ENCODE measurements around the gene CCDC102A.

Gene CCDC102A

DNA sequence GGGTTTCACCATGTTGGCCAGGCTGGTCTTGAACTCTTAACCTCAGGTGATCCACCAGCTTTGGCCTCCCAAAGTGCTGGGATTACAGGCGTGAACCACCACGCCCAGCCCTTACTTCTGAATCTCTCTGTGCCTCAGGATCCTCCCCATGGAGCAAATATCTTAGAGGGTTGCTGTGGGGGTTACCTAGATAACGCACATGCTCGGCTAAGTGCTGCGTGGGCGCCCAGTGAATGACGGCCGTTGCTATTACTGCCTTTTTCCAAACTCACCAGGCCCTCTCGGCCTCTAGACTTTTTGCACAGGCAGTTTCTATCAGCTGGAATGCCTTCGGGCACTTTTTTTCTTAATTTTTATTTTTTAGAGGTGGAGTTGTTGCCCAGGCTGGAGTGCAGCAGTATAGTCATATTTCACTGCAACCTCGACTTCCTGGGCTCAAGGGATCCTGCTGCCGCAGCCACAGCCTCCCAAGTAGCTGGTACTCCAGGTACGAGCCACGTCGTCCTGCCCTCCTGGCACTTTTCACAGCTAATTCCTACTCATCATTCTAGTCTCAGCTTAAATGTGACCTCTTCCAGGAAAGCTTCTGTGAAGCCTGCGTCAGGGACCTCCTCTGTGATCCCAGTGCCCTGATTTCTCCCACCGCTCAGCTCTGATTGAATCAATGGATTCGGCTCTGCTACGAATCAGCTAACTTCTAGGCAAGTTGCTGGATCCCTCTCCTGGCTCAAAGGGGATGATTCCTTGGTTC lies 8.6 kb downstream of the CCDC102A start:
- no peak overlapping the region for H3K4me3 ChIP-seq (ENCODE audit: low read length)
- no peak for TF ChIP-seq ZNF274 (IDR thresholded peaks at IDR 0.05; ENCODE audit: low read depth, low read length)

GRCh38 chr16:57527027-57527426 lies 9.3 kb downstream of the CCDC102A start:
- no peak for TF ChIP-seq ZNF274 (IDR thresholded peaks at IDR 0.05; ENCODE audit: low read depth, low read length)
- no peak overlapping the region for H3K4me3 ChIP-seq (ENCODE audit: low read length)

DNA sequence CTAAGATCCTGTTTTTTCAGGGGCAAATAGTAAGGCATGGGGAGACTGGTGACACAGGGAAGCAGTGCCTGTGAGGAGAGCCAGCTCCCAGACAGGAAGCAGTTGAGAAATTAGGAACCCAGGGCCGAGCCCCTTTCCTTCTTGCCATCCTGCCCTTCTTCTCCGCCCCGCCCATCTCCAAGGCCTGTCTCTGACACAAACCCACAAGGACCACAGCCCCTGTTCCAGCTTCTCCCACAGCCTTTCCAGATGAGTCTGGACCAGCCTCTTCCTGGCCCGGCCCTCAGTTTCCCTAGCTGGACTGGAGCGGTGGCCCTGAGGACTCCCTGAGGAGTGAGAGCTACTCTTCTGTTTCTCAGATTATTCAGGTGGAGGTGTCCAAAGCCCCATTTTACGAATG lies 9.9 kb downstream of the CCDC102A start:
- H3K4me3 ChIP-seq (ENCODE audit: low read length), result no peak overlapping the region
- TF ChIP-seq ZNF274 (IDR thresholded peaks at IDR 0.05; ENCODE audit: low read depth, low read length), result no peak

DNA sequence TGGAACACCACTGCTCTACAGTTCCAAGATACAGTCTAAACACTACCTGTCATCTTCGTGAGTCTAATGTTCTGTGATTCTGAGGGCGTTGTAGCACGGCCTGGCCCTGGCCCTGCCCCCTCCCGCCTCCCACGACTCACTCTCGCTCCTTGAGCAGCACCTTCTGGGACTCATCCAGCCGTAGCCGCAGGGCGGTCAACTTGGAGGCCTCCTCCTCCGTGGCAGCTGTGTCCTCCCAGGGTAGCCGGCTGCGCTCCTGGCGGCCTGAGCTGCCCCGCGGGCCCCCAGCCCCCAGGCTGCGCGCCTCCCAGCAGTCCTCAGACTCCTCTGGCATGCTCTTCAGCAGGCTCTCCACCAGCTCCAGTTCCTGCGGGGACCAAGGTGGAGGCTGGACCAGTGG lies 10.6 kb downstream of the CCDC102A start:
- no peak for TF ChIP-seq ZNF274 (IDR thresholded peaks at IDR 0.05; ENCODE audit: low read depth, low read length)
- H3K4me3 ChIP-seq (ENCODE audit: low read length), result no peak overlapping the region

- H3K4me3 ChIP-seq (ENCODE audit: low read length), result no peak overlapping the region
- TF ChIP-seq ZNF274 (IDR thresholded peaks at IDR 0.05; ENCODE audit: low read depth, low read length), result no peak
These were observed 13.4 kb downstream of the CCDC102A start for GRCh38 chr16:57522960-57523359.

- H3K4me3 ChIP-seq (ENCODE audit: low read length), result no peak overlapping the region
- no peak for TF ChIP-seq ZNF274 (IDR thresholded peaks at IDR 0.05; ENCODE audit: low read depth, low read length)
These were observed 16.5 kb downstream of the CCDC102A start for GRCh38 chr16:57519796-57520360.

GRCh38 chr16:57518922-57519321 lies 17.4 kb downstream of the CCDC102A start:
- no peak for TF ChIP-seq ZNF274 (IDR thresholded peaks at IDR 0.05; ENCODE audit: low read depth, low read length)
- no peak overlapping the region for H3K4me3 ChIP-seq (ENCODE audit: low read length)

DNA sequence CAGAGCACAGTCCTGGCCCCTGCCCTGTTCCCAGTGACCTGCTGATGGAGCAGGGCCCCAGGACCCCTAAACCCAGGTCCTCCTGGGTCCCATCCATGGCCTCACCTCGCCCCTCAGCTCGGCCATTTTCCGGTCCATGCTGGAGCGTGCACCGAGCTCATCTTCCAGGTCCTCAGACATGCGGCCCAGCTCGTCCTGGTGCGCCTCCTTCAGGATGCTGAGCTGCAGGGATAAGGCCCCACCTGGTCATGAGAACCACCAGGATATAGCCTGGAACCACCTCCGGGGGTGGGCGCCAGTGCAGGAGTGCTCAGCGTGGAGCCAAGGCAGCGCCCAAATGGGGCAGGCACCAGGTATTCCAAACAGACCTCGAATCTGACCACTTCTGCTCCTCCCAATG lies 17.9 kb downstream of the CCDC102A start:
- TF ChIP-seq ZNF274 (IDR thresholded peaks at IDR 0.05; ENCODE audit: low read depth, low read length), result no peak
- H3K4me3 ChIP-seq (ENCODE audit: low read length), result no peak overlapping the region

DNA sequence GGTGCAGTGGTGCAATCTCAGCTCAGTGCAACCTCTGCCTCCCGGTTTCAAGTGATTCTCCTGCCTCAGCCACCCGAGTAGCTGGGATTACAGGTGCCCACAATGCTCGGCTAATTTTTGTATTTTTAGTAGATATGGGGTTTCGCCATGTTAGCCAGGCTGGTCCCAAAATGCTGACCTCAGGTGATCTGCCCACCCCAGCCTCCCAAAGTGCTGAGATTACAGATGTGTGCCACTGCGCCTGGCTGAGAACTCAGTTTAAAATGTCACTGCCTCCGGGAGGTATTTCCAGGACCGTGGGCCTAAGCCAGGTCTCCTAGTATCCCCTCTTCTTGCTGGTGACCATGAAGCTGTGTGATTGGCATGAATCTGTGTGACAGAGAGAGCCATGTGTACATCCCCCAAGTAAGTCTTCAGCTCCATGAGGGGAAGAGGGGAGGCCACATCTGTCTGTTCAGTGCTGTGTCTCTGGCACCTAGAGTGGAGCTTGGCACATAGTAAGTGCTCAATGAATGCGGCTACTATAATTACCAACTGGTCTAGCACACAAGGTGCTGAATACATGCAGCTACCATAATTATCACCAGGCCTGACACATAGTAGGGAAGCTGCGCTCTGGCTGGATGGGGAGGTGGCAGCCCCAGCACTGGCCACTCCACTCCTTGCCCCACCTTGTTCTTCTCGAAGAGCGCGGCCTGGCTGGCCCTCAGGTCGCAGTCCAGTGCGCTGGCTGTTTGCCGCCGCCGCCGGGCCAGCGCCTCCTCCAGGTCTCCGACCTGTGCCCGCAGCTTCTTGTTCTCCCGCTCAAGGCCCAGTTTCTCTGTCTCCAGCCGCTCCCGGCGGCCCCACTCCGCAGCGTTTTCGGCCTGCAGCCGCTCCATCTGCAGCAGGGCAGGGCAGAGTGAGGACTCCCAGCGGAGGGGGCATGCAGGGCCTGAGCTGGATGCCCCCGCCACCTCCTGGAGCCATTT lies 18.7 kb downstream of the CCDC102A start:
- no peak for TF ChIP-seq ZNF274 (IDR thresholded peaks at IDR 0.05; ENCODE audit: low read depth, low read length)

GRCh38 chr16:57516773-57517172 lies 19.6 kb downstream of the CCDC102A start:
- no peak overlapping the region for H3K4me3 ChIP-seq (ENCODE audit: low read length)
- no peak for TF ChIP-seq ZNF274 (IDR thresholded peaks at IDR 0.05; ENCODE audit: low read depth, low read length)

More for the DNA sequence above, 18.7 kb downstream of the CCDC102A start:
- no peak overlapping the region for H3K4me3 ChIP-seq (ENCODE audit: low read length)

GRCh38 chr16:57516176-57516725 lies 20.1 kb downstream of the CCDC102A start:
- H3K4me3 ChIP-seq (ENCODE audit: low read length), result no peak overlapping the region
- TF ChIP-seq ZNF274 (IDR thresholded peaks at IDR 0.05; ENCODE audit: low read depth, low read length), result no peak

- no peak overlapping the region for H3K4me3 ChIP-seq (ENCODE audit: low read length)
- TF ChIP-seq ZNF274 (IDR thresholded peaks at IDR 0.05; ENCODE audit: low read depth, low read length), result no peak
These were observed 21.4 kb downstream of the CCDC102A start for GRCh38 chr16:57514791-57515600.

- H3K4me3 ChIP-seq (ENCODE audit: low read length), result no peak overlapping the region
- TF ChIP-seq ZNF274 (IDR thresholded peaks at IDR 0.05; ENCODE audit: low read depth, low read length), result no peak
These were observed 22.0 kb downstream of the CCDC102A start for GRCh38 chr16:57514371-57514770.
